Activated CD4-positive, CD25-positive, alpha-beta regulatory T cell treated with anti-CD3 and anti-CD28 coated beads, Interleukin-2, amount 50 U/mL, for 24 hours (primary cell): Measurements from ENCODE around the gene C12orf56.
"Not testable (repeated sequence)": the region's sequence is repeated elsewhere in the genome, so short reads cannot be mapped to it uniquely, and the experiment has no call there.

Experiments
- ATAC-seq, 2 donors: fragments of 150-1000 bp; cut with Tn5 transposase; one replicate each; pipeline ENCODE4 v1.10.0; 2021; ENCODE audit warnings: mild to moderate bottlenecking in 1 of 2, moderate library complexity in 1 of 2

C12orf56 gene

DNA sequence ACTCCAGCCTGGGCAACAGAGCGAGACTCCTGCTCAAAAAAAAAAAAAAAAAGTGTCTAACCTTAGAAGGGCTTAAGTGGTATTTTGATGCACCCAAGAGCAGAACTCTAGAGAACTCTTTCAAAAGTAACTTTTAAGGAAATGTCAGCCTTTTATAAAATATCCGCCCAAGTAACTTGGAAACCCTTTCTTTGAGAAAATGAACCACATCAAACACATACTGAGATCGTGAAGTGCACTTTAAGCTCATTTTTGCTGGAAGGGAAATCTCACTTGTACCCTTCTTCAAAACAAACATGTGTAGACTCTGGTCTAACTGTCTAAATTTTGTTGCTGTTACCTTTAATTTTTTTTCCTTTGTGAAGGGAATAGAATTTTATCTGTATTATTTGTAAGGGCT is 5.5 kb downstream of the C12orf56 start:
- no peak for ATAC-seq

- ATAC-seq = no peak
These were observed 6.9 kb downstream of the C12orf56 start for GRCh38 chr12:64383675-64384074.

DNA sequence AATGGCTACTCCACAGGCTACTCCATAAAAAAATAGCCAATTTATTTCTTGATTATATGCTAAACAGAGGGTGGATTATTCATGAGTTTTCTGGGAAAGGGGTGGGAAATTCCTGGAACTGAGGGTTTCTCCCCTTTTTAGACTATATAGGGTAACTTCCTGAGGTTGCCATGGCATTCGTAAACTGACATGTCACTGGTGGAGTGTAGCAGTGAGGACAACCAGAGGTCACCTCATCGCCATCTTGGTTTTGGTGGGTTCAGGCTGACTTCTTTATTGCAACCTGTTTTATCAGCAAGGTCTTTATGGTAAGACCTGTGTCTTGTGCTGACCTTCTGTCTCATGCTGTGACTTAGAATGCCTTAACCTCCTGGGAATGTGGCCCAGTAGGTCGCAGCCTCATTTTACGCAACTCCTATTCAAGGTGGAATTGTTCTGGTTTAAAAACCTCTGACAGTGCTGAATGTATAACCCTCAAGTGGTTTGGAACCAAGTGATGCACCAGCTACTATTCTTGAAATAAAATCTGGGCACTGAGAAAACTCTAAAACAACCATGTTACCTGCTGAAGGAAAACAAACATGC is 27.7 kb downstream of the C12orf56 start:
- ATAC-seq = no peak

GRCh38 chr12:64361173-64361572 is 29.4 kb downstream of the C12orf56 start:
- ATAC-seq = not testable (repeated sequence)

GRCh38 chr12:64356209-64356608 is 34.3 kb downstream of the C12orf56 start:
- not testable (repeated sequence) for ATAC-seq

- ATAC-seq = no peak
These were observed 38.4 kb downstream of the C12orf56 start for GRCh38 chr12:64352181-64352580.

DNA sequence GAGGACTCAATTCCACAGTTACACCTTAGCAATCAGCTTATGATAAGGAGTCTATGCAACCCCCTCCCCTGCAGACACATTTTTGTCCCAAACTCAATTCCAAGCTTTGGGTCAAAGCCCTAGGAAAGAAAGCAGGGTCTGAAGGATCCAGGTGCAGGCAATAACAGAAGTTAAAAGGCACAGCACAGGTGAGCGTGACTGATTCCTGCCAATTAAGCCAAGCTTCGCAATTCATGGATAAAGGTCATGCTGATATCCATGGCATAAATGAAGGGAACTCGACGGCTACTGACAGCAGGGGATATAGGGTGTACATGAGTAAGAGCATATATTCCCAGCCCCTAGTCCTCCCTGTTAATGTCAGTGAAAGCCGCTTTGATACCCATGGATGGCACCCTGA is 39.3 kb downstream of the C12orf56 start:
- no peak for ATAC-seq

DNA sequence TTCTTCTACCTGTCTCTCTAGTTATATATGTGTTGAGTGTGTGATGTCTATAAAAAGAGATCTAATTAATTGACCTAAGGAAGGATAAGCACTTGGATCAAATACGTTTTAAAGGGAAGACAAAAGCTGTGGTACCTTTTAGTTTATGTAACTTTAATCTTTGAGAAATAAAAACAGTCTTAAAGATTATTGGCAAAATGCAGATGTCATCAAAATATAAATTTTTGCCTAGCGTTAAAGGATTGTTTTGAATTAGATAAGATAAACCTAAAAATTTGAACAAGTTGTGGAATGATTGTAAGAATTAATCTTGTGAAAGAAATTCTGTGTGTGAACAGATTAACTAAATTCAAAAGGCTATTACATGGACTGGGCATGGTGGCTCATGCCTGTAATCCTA is 42.9 kb downstream of the C12orf56 start:
- no peak for ATAC-seq

GRCh38 chr12:64344631-64345030 is 45.9 kb downstream of the C12orf56 start:
- not testable (repeated sequence) for ATAC-seq

DNA sequence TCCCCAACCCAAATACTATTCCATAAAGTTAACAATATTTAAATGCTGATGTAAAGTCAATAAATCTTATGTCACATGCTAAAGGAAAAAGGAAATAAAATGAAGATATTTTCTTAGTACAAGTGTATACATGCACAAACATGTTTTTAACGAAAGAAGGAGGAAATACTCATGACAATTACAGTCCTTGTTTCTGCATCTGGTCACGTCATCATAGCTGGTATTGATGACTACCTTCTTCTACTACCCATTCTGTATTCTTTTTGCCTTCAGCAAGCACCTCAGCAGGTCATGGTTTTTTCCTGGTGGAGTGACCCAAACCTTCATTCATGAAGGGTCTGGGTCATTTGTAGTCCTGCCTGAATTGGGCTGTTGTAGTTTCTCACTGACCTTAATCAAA is 50.0 kb downstream of the C12orf56 start:
- ATAC-seq = not testable (repeated sequence)

DNA sequence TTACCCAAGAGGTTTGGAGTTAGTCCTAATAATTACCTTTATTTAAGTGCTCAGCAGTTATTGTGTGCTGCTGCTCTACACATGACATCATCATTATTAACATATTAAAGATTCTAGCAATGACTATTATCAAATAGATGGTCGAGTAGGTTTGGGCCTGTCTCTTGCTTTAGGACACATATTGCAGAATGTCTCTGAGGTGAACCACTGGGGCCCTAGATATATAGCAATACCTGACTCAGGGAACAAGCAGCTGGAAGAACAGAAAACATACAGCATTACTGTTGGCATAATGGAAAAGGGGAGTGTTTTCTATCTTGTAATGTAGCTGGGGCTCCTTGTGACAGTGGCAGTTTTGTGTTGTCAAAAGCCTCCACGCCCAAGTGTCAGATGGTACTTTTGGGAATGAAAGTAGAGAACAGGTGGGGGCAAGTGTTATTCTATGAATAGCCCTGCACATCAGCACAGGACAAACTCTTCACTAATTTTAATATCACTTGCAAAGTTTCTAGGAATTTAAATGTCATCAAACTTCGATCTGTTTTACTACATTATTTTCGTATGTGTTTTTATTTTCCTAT is 54.6 kb downstream of the C12orf56 start:
- ATAC-seq = no peak

DNA sequence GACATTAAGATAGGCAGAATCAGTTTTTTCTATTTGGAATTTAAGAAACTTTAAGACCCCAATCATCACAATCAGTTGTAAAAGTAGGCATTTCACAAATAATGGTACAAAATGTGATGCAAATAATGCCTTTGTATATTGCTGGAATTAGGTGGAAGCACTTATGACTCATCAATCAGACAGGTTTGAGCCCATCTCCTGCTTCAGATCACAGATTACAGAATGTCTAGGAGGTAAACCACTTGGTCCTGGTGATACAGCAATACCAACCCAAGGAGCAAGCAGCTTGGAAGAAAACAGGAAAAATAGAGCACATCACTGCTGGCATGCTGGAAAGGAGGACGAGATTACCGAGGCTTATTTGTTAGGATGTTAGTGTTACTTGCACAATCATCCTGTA is 57.6 kb downstream of the C12orf56 start:
- no peak for ATAC-seq

GRCh38 chr12:64332296-64332695 is 58.3 kb downstream of the C12orf56 start:
- ATAC-seq = no peak

- ATAC-seq = not testable (repeated sequence)
These were observed 61.4 kb downstream of the C12orf56 start for GRCh38 chr12:64329031-64329710.

- ATAC-seq = no peak
These were observed 65.5 kb downstream of the C12orf56 start for GRCh38 chr12:64325055-64325454.

DNA sequence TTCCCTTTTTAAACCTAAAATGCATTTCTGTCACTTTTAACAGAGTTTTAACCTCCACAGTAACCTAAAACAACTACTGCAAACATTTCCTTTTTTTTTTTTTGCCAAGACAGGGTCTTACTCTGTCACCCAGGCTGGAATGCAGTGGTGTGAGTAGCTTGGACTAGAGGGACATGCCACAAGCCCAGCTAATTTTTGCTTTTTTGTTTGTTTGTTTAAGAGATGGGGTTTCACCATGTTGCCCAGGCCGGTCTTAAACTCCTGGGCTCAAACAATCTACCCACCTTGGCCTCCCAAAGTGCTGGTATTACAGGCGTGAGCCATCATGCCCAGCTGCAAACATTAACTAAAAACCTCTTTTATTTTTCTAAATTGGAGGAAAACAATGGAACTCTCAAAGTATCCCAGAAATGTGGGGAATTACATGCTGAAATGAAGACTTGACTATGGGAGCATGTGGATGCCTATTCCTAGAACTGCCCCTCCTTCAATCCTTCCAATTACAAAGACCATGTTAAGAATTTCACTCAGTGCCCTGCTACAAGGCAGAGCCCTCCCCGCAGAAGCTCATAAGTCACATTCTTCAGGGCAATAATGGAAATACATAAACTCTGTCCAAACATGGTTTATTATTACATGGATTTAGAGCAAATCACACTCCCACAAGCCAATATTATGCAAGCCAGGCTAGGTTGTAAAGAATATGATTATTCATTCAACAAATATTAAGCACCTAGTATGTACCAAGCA is 66.9 kb downstream of the C12orf56 start:
- no peak for ATAC-seq

GRCh38 chr12:64323006-64323405 is 67.6 kb downstream of the C12orf56 start:
- no peak for ATAC-seq

- no peak for ATAC-seq
These were observed 69.9 kb downstream of the C12orf56 start for GRCh38 chr12:64320611-64321010.

- ATAC-seq = not testable (repeated sequence)
These were observed 70.9 kb downstream of the C12orf56 start for GRCh38 chr12:64319540-64320225.

DNA sequence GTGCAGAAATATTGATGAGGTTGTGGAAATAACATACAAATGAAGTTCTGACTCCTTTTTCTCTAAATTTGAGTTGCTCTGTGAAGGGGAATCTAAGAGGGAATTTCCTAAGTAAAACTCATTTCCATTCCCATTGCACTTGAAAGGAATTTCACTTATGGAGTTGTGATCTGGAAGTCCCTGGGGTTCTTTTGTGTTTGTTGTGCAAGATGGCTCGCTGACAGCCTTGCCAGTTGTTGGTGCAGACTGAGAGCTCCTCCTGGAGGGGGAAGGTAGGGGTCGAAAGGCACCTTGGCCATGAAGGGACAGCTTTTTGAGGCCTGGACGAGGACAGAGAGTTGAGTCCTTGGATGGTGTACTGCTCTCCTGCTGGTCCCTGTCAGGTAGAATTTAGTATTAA is 72.0 kb downstream of the C12orf56 start:
- no peak for ATAC-seq

- ATAC-seq = no peak
These were observed 78.7 kb downstream of the C12orf56 start for GRCh38 chr12:64311877-64312276.

DNA sequence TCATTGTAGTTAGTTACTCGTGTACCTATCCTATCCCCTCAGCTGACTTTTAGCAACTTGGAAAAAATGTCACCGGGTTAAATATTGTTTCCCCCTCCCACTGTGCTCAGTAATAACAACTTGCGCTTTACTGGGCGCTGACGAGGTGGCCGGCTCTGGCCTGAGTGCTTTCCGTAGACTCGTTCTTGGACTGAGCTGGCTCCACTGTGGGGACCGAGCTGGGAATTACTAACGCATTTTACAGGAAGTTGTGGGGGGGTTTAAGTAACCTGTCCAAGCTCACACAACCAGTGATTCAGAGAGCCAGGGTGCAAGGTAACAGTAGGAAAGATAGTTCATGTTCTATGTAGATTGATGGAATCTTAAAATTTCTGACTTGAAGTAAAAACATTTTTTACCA is 86.0 kb downstream of the C12orf56 start:
- no peak for ATAC-seq

DNA sequence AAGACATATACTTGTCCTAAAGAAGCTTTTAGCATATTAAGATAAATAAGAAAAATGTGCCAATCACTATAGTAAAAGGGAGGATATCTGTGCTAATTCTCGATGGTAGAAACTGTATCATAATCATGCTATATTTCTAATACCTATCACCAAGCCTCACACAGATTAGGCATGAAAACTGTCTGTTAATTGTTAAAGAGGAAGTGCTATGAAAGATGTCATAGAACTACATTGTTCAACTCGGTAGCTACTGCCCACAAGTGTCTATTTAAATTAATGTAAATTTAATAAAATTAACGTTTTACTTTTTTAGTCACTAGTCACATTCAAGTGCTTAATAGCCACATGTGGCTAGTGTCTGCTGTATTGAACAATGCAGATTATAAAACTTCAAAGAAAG is 90.9 kb downstream of the C12orf56 start:
- no peak for ATAC-seq
